WERI-Rb-1 (cell line): Measurements from ENCODE around the gene DCUN1D3.

Source experiments
- DNase-seq: peaks from one replicate; pipeline ENCODE4 v3.0.0-alpha.2; 2020
- H3K27ac ChIP-seq: fragments of 250-450 bp; sonication (Bioruptor Pico); 2 replicates; pipeline ENCODE4 v1.5.1; 2020; ENCODE audit warnings: mild to moderate bottlenecking, moderate library complexity
- H3K27me3 ChIP-seq: fragments of 250-450 bp; sonication (Bioruptor Pico); 2 replicates; pipeline ENCODE4 v1.5.1; 2021; ENCODE audit warnings: mild to moderate bottlenecking, low read depth, moderate library complexity; ENCODE audit not compliant: insufficient read depth, severe bottlenecking
- H3K36me3 ChIP-seq: fragments of 250-450 bp; sonication (Bioruptor Pico); 2 replicates; pipeline ENCODE4 v1.5.1; 2020; ENCODE audit warnings: mild to moderate bottlenecking, moderate library complexity
- H3K4me3 ChIP-seq: 2 replicates; pipeline ENCODE4 v1.5.1; 2011; ENCODE audit warnings: low read depth, mild to moderate bottlenecking, control low read depth, low read length
- H3K9me3 ChIP-seq: fragments of 250-450 bp; sonication (Bioruptor Pico); 2 replicates; pipeline ENCODE4 v1.5.1; 2021; ENCODE audit warnings: mild to moderate bottlenecking, moderate library complexity; ENCODE audit not compliant: severe bottlenecking
- TF ChIP-seq, protein P1 (sequence below): IDR thresholded peaks from 2 replicates; pipeline ENCODE4 v1.5.1; 2011; ENCODE audit warnings: low read depth, mild to moderate bottlenecking, control low read depth, inconsistent platforms, low read length

The DCUN1D3 gene

DNA sequence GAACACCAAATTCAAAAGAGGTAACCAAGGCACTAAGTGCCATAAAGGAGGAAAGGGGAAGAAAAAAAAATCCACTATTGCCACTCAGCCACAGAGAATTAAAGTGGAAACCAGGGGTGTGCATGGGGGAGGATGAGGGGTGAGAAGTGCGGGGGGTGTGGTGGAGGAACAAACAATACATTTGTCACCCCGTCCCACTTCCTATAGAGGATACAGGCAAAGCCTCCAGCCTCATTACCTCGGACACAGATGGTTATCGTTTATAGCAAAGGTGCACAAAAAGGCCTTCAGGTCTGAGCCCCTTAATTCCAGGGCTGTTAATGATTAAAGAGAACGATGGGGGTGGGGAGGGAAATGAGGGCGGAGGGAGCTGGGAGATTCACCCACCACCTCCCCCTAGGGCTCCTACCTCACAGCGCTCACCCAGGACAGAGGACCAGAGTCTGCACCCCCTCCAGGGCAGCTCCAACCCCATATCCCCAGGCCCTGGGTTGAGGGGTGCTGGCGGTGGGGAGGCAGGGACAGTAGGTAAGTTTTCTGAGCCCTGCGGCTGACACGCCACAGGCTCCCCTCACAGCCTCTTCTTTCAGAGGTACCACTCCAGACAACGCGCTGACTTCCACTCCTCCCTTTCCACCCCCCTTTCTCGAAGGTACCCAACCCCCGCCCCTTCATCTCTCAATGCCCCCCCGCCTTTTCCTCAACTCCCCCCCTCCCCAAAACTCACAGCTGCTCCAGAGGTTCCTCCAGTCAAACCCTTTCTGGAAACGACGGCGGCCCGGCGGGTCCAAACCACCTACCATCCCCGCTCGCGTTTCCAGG, 470 bp downstream of the DCUN1D3 start:
- TF ChIP-seq, protein P1, sequence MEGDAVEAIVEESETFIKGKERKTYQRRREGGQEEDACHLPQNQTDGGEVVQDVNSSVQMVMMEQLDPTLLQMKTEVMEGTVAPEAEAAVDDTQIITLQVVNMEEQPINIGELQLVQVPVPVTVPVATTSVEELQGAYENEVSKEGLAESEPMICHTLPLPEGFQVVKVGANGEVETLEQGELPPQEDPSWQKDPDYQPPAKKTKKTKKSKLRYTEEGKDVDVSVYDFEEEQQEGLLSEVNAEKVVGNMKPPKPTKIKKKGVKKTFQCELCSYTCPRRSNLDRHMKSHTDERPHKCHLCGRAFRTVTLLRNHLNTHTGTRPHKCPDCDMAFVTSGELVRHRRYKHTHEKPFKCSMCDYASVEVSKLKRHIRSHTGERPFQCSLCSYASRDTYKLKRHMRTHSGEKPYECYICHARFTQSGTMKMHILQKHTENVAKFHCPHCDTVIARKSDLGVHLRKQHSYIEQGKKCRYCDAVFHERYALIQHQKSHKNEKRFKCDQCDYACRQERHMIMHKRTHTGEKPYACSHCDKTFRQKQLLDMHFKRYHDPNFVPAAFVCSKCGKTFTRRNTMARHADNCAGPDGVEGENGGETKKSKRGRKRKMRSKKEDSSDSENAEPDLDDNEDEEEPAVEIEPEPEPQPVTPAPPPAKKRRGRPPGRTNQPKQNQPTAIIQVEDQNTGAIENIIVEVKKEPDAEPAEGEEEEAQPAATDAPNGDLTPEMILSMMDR: no peak
- no peaks in the 10 kb centered on the region for H3K9me3 ChIP-seq
- H3K36me3 ChIP-seq: peaks cover 59% of the 10 kb centered on the region
- H3K27ac ChIP-seq: peak overlapping the region; percentile 98
- H3K27me3 ChIP-seq: no peaks in the 10 kb centered on the region
- peak; percentile 75 for DNase-seq
- H3K4me3 ChIP-seq: peak overlapping the region; percentile 64

- H3K36me3 ChIP-seq: peaks cover 65% of the 10 kb centered on the region
- H3K27me3 ChIP-seq: no peaks in the 10 kb centered on the region
- no peaks in the 10 kb centered on the region for H3K9me3 ChIP-seq
- peak overlapping the region; percentile 98 for H3K27ac ChIP-seq
- DNase-seq: no peak
- TF ChIP-seq, protein P1: no peak
- H3K4me3 ChIP-seq: peak overlapping the region; percentile 64
Observed at GRCh38 chr16:20899071-20899470, 1.1 kb downstream of the DCUN1D3 start.

DNA sequence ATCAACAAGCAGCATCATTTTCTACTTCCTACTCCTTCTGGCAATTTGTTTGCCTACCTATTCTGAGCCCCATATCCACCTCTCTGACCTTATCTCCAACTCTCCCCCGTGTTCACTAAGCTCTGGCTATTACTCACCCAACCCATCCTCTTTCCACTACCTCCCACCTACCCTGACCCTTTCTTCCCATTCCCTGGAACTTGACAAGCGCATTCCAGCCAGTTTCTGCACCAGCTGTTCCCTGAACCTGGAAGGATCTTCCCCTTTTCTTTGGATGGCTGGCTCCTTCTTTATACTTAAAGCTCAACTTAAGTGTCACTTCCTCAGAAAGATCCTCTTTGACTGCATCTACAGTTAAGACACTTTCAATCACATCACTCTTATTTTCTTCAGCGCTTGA, 2.2 kb downstream of the DCUN1D3 start:
- DNase-seq: no peak
- peak overlapping the region; percentile 64 for H3K4me3 ChIP-seq
- TF ChIP-seq, protein P1: no peak

DNA sequence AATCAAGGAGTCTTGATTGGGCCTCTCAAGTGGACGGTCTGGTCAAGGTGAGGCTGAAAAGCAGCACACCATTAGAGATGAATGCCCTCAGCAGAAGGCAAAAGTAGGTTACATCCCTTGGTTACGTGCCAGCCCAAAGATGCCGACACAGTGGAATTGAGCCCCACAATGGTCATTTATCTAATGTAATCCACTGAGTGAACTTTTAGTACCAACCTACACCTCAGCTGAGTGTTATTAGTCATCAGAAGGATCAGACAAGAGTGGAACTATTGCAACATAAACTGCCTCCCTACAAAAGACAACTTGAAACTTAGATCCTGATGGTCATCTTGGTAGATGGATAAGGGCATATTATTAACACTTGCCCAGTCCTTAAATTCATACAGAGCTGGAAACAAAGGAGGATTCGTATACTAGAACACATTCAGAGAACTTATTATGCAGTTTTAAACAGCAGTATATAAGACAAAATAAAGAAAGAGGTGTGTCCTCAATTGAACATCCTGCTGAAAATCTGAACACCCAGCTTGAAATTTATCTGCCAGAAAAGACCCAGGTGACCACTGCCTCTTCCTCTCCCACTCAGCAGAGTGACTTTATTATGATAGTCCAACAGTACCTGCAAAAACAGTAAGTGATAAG, 2.8 kb downstream of the DCUN1D3 start:
- TF ChIP-seq, protein P1: no peak
- Histone ChIP-seq H3K4me3 (no peak overlapping the region), H3K9me3 (no peaks in the 10 kb centered on the region), H3K27me3 (no peaks in the 10 kb centered on the region), H3K27ac (no peak overlapping the region), H3K36me3 (peaks cover 73% of the 10 kb centered on the region)
- no peak for DNase-seq

More for the DNA sequence above, 2.2 kb downstream of the DCUN1D3 start:
- Histone ChIP-seq H3K27me3 (no peaks in the 10 kb centered on the region), H3K27ac (peak overlapping the region; percentile 98), H3K9me3 (no peaks in the 10 kb centered on the region), H3K36me3 (peaks cover 70% of the 10 kb centered on the region)

- H3K36me3 ChIP-seq: peaks cover 92% of the 10 kb centered on the region
- no peaks in the 10 kb centered on the region for H3K27me3 ChIP-seq
- no peak for DNase-seq
- TF ChIP-seq, protein P1: no peak
- H3K4me3 ChIP-seq: no peak overlapping the region
- no peaks in the 10 kb centered on the region for H3K9me3 ChIP-seq
- H3K27ac ChIP-seq: no peak overlapping the region
Observed at GRCh38 chr16:20894388-20894787, 5.8 kb downstream of the DCUN1D3 start.
